Stimulated activated CD8-positive, alpha-beta memory T cell treated with anti-CD3 and anti-CD28 coated beads, Interleukin-7, amount 100 ng/mL, for 4 hours (primary cell): ENCODE data around the gene SLITRK5.

ENCODE experiments used
- DNase-seq, 2 donors: peaks; one replicate each; pipeline ENCODE4 v3.0.0-alpha.2; 2020; ENCODE audit warnings: low read depth in 2 of 2

SLITRK5 gene, protein sequence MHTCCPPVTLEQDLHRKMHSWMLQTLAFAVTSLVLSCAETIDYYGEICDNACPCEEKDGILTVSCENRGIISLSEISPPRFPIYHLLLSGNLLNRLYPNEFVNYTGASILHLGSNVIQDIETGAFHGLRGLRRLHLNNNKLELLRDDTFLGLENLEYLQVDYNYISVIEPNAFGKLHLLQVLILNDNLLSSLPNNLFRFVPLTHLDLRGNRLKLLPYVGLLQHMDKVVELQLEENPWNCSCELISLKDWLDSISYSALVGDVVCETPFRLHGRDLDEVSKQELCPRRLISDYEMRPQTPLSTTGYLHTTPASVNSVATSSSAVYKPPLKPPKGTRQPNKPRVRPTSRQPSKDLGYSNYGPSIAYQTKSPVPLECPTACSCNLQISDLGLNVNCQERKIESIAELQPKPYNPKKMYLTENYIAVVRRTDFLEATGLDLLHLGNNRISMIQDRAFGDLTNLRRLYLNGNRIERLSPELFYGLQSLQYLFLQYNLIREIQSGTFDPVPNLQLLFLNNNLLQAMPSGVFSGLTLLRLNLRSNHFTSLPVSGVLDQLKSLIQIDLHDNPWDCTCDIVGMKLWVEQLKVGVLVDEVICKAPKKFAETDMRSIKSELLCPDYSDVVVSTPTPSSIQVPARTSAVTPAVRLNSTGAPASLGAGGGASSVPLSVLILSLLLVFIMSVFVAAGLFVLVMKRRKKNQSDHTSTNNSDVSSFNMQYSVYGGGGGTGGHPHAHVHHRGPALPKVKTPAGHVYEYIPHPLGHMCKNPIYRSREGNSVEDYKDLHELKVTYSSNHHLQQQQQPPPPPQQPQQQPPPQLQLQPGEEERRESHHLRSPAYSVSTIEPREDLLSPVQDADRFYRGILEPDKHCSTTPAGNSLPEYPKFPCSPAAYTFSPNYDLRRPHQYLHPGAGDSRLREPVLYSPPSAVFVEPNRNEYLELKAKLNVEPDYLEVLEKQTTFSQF

DNA sequence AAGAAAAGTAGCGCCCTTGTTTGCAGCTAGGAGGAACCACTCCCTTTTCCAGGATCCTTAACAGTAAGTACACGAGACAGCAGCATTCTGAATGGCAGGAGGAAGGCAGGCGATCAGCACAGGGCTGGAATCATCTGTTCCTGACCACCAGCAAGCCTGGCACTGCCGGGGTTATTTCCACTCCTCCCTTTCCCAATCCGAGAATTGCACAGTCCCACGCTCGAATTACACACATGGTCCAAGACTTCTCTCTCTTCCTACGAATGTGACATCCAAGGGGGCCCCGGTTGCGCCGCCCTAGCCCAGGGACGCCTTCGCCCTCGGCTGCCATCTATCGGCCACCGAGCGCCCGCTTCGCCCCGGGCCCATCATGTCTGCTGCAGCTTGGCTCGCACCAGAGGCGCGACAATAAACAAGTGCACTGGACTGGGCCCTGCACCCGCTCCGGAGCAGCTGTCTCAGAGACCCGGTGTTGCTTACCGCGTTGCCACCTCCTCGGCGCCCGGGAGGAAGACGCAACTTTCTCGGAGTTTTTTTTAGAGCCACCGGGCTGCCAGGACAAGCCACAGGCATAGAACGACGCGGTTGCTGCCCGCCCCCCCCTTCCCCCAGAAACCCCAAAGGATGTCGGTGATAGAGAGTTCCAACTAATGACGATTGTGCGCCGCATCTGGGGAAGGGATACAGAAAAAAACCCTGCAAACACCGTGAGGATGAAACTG lies at the start of gene SLITRK5:
SLITRK5 (plus strand) TSS at position 341 of the 722 bp plus-strand sequence. CDS start 4,018 bp downstream, outside the sequence.
- peak in 1 of 2 donors; percentile 59 for DNase-seq

GRCh38 chr13:87622971-87623370 lies 48.2 kb upstream of the SLITRK5 start:
- DNase-seq: no peak

GRCh38 chr13:87656306-87656705 lies 14.9 kb upstream of the SLITRK5 start:
- no peak for DNase-seq

DNA sequence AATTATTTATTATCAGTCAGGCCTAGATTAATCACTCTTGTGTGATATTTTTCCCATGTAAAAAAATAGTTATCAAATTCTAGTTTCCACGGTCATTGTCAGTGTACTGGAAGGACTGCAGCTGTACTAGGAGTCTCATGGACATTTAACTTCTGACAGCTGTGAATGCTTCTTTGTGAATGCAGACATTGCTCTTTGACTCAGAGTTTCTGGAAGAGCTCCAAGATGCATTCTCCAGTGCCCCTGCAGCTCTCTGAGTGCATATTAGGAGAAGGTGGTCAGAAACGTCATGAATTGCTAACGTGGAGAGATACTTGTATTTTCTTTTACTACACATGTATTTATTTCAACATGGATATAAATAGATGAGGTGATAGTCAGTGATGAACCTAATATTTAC lies 9.7 kb upstream of the SLITRK5 start:
- no peak for DNase-seq

GRCh38 chr13:87666831-87667230 lies 4.3 kb upstream of the SLITRK5 start:
- no peak for DNase-seq

- DNase-seq: no peak
Measured at GRCh38 chr13:87667686-87668085, 3.5 kb upstream of the SLITRK5 start.

GRCh38 chr13:87669379-87669978 lies 1.7 kb upstream of the SLITRK5 start:
- no peak for DNase-seq

DNA sequence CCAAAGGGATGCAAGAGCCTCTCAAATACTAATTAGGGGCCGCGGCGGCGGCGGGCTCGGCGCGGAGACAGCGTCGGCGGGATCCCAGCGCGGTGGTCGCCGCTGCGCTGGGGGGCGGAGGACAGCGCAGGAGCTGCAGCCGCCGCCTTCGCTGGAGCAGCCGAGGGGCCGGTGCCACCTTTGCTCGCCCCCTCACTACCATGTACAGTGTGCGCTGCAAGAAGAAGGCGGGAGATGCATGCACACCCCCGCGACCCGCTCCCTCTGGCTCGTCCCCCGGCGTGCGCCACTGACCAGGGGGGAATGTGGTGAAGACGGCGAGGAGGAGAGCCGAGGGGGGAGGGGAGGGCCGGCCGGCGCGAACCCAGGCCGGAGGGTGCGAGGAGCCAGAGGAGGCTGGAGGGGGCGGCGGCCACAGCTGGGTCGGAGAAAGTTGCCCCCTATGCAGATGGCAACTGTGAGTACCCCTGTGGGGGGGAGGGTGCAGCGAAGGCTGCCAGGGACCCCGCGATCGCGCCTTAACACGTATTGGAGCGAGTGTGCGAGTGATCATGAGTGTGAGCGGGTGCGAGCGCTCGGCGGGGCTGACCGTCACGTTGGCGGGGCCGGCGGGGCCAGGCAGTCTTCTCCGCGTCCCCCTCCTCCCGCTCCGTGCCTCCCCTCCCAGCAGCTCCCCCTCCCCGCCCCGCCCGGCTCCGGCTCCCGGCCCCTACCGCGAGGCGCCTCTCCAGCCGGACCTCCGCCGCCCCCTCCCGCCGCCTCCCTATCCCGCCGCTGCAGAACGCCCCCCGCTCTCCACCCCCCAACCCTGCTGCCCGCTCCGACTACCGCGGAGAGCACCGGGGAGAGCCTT lies 808 bp downstream of the SLITRK5 start:
- DNase-seq: no peak

GRCh38 chr13:87674247-87674738 lies 3.1 kb downstream of the SLITRK5 start:
- no peak for DNase-seq

- DNase-seq: no peak
Measured at GRCh38 chr13:87675851-87676250, 4.7 kb downstream of the SLITRK5 start.

DNA sequence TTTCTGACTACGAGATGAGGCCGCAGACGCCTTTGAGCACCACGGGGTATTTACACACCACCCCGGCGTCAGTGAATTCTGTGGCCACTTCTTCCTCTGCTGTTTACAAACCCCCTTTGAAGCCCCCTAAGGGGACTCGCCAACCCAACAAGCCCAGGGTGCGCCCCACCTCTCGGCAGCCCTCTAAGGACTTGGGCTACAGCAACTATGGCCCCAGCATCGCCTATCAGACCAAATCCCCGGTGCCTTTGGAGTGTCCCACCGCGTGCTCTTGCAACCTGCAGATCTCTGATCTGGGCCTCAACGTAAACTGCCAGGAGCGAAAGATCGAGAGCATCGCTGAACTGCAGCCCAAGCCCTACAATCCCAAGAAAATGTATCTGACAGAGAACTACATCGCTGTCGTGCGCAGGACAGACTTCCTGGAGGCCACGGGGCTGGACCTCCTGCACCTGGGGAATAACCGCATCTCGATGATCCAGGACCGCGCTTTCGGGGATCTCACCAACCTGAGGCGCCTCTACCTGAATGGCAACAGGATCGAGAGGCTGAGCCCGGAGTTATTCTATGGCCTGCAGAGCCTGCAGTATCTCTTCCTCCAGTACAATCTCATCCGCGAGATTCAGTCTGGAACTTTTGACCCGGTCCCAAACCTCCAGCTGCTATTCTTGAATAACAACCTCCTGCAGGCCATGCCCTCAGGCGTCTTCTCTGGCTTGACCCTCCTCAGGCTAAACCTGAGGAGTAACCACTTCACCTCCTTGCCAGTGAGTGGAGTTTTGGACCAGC lies 5.3 kb downstream of the SLITRK5 start:
- no peak for DNase-seq

DNA sequence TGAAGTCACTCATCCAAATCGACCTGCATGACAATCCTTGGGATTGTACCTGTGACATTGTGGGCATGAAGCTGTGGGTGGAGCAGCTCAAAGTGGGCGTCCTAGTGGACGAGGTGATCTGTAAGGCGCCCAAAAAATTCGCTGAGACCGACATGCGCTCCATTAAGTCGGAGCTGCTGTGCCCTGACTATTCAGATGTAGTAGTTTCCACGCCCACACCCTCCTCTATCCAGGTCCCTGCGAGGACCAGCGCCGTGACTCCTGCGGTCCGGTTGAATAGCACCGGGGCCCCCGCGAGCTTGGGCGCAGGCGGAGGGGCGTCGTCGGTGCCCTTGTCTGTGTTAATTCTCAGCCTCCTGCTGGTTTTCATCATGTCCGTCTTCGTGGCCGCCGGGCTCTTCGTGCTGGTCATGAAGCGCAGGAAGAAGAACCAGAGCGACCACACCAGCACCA lies 5.9 kb downstream of the SLITRK5 start:
- no peak for DNase-seq

GRCh38 chr13:87677496-87678371 lies 6.6 kb downstream of the SLITRK5 start:
- peak in 1 of 2 donors; percentile 37 for DNase-seq

DNA sequence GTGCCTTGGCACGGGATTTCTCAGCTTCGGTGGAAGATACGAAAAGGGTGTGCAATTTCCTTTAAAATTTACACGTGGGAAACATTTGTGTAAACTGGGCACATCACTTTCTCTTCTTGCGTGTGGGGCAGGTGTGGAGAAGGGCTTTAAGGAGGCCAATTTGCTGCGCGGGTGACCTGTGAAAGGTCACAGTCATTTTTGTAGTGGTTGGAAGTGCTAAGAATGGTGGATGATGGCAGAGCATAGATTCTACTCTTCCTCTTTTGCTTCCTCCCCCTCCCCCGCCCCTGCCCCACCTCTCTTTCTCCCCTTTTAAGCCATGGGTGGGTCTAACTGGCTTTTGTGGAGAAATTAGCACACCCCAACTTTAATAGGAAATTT lies 7.2 kb downstream of the SLITRK5 start:
- DNase-seq: no peak

DNA sequence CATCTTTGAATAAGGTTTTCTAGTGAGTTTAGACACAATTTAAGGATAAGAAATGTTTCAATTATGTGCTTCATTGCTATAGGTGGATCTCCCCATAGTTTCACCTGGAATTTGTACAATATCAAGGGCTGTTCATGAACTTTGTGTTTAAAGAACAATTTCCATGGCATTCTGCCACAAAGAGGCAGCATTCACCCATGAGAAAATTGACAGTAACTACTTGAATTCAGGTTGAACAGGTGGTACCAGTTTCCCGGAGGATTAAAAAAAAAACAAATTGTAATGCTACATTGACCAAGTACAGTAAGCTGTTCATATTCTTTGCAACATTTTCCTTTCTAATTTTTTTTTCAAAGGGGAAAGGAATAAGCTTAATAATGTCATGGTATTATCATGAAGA lies 9.1 kb downstream of the SLITRK5 start:
- DNase-seq: no peak

DNA sequence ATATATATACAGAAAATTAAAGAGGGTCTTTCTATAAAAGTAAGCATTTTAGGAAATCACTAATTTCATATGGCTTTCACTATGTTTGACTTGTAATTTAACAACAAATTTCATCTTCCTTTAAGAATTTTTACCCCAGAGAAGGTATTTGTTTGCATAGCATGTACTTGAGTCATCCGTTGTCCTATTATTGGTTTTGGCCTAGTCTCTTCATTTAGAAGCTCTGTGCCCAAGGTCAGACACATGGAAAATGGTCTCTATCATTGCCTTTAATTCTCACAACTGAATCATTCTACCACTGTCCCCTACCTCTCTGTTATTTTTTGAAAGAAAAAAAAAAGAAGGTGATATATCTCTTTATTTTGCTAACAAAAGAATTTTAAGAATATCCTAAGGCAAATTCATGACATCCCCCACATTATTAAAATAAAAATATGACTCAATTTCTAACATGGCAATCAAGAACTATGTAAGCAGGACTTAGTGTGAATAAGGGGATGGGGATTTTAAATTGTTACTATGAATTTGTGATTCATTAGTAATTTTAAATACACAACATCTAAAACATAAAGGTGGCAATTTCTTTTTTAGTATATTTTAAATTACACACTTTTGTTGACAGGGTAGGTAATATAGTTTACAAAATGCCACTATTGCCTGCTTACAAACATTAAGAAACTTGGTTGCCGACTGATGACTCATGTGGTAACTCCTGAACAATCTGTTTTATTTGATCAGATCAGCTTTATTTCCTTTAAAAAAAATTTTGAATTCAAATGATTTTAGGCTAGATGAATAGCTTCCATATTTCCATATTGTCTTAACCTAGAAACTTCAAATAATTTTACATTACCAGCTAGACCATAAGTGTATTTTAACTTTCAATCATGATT lies 13.9 kb downstream of the SLITRK5 start:
- DNase-seq: no peak

DNA sequence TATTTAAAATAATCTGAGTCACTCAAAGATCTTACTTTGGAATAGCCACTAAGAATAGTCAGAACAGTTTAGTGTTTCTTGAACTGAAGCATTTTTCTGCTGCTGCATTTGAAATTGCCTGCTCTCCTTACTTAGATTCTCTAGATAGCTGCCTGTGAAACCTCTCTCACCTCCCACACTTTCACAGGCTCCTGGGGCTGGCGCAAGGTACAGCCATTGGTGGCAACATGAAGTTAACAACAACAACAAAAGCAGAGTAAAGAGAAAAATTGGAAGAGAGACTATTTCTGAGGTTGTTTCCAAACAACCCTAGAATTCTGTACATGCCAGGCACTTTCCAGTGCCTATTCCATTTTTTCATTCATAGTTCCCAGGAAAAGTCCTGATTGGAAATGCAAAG lies 25.3 kb downstream of the SLITRK5 start:
- DNase-seq: no peak
